ENCODE results near the gene DGLUCY.

DGLUCY gene

DNA sequence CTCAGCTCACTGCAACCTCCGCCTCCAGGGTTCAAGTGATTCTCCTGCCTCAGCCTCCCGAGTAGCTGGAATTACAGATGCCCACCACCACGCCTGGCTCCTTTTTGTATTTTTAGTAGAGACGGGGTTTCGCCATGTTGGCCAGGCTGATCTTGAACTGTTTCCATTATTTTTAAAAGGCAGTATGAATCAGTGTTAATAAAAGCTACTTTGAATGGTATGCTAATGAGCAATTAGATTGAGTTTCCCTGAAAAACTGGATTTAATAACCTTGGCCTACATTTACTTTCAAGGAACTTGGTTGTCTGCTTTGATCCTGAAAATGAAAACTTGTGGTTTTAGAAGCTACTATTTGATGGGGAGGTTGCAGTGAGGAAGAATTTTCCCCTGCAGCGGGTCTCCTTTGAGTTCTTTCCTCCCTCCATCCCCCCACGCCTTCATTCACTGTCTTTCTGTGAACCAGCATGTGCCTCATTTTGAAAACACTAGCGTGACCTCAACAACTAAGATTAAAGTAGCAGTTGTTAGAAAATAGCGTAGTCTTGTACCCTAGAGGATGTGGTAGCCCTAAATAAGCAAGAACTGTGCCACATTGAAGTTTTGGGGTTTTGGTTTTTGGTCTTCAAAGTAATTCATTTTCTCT lies 35.7 kb upstream of the DGLUCY start:
- CTCF ChIA-PET, result no interaction called here
- no peak for TF ChIP-seq ZNF335 (tag by site-specific recombination; conservative IDR thresholded peaks at IDR 0.05)
- TF ChIP-seq, protein P1, sequence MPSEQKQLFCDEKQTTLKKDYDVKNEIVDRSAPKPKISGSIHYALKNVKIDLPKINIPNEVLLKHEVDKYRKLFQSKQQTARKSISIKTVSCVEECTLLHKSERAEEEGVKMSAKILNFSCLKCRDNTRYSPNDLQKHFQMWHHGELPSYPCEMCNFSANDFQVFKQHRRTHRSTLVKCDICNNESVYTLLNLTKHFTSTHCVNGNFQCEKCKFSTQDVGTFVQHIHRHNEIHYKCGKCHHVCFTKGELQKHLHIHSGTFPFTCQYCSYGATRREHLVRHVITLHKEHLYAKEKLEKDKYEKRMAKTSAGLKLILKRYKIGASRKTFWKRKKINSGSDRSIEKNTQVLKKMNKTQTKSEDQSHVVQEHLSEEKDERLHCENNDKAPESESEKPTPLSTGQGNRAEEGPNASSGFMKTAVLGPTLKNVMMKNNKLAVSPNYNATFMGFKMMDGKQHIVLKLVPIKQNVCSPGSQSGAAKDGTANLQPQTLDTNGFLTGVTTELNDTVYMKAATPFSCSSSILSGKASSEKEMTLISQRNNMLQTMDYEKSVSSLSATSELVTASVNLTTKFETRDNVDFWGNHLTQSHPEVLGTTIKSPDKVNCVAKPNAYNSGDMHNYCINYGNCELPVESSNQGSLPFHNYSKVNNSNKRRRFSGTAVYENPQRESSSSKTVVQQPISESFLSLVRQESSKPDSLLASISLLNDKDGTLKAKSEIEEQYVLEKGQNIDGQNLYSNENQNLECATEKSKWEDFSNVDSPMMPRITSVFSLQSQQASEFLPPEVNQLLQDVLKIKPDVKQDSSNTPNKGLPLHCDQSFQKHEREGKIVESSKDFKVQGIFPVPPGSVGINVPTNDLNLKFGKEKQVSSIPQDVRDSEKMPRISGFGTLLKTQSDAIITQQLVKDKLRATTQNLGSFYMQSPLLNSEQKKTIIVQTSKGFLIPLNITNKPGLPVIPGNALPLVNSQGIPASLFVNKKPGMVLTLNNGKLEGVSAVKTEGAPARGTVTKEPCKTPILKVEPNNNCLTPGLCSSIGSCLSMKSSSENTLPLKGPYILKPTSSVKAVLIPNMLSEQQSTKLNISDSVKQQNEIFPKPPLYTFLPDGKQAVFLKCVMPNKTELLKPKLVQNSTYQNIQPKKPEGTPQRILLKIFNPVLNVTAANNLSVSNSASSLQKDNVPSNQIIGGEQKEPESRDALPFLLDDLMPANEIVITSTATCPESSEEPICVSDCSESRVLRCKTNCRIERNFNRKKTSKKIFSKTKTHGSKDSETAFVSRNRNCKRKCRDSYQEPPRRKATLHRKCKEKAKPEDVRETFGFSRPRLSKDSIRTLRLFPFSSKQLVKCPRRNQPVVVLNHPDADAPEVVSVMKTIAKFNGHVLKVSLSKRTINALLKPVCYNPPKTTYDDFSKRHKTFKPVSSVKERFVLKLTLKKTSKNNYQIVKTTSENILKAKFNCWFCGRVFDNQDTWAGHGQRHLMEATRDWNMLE (tag by site-specific recombination; conservative IDR thresholded peaks at IDR 0.05; ENCODE audit: low read depth), result no peak
- no peak for TF ChIP-seq ZNF626 (tag by site-specific recombination; IDR thresholded peaks at IDR 0.05)
- H3K36me3 ChIP-seq (ENCODE audit: control insufficient read depth in 2 of 2, insufficient read depth in 1 of 2, low read length in 2 of 2), result no peaks in the 10 kb centered on the region
- no peak overlapping the region for H3K27ac ChIP-seq (ENCODE audit: extremely low read depth, low read depth, low read length)
- no peak overlapping the region for H3K4me3 ChIP-seq (ENCODE audit: low read depth, low read length)
- no peaks in the 10 kb centered on the region for H3K9me3 ChIP-seq (ENCODE audit: control insufficient read depth, insufficient read depth, low read depth, low read length)
- POLR2A ChIA-PET, result no interaction called here
- H3K4me1 ChIP-seq (ENCODE audit: control insufficient read depth, insufficient read depth, low read length), result no peaks in the 10 kb centered on the region

DNA sequence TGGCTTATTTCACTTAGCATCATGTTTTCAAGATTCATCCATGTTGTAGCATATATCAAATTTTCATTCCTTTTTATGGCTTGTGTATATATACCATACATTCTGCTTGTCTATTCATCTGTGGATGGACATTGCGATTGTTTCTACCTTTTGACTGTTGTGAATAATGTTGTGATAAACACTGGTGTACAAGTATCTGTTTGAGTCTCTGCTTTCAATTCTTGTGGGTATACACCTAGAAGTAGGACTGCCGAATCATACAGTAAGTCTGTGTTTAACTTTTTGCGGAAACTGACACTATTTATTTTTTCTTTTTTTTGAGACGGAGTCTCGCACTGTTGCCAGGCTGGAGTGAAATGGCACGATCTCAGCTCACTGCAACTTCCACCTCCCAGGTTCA lies 33.8 kb upstream of the DGLUCY start:
- H3K4me3 ChIP-seq (ENCODE audit: low read depth, low read length), result no peak overlapping the region
- no peaks in the 10 kb centered on the region for H3K4me1 ChIP-seq (ENCODE audit: control insufficient read depth, insufficient read depth, low read length)
- ChIA-PET POLR2A (no interaction called here), CTCF (interaction anchor here (0.6 kb wide), 1 partner anchor 46 kb away, joined by 3 read pairs; no protein-coding TSS in a partner anchor)
- H3K9me3 ChIP-seq (ENCODE audit: control insufficient read depth, insufficient read depth, low read depth, low read length), result no peaks in the 10 kb centered on the region
- H3K36me3 ChIP-seq (ENCODE audit: control insufficient read depth in 2 of 2, insufficient read depth in 1 of 2, low read length in 2 of 2), result no peaks in the 10 kb centered on the region
- no peak for TF ChIP-seq ZNF510 (tag by site-specific recombination; IDR thresholded peaks at IDR 0.05; ENCODE audit: insufficient replicate concordance)
- no peak for TF ChIP-seq ZNF416 (tag by site-specific recombination; IDR thresholded peaks at IDR 0.05)
- no peak for TF ChIP-seq ZNF274 (IDR thresholded peaks at IDR 0.05; ENCODE audit: low read length)
- no peak for TF ChIP-seq ZNF274 (tag by site-specific recombination; IDR thresholded peaks at IDR 0.05; ENCODE audit: borderline replicate concordance)
- TF ChIP-seq MYNN (tag by site-specific recombination; IDR thresholded peaks at IDR 0.05; ENCODE audit: borderline replicate concordance), result no peak
- TF ChIP-seq REPIN1 (tag by site-specific recombination; IDR thresholded peaks at IDR 0.05; ENCODE audit: low read depth), result no peak
- TF ChIP-seq ZNF2 (tag by site-specific recombination; IDR thresholded peaks at IDR 0.05), result no peak
- TF ChIP-seq, protein P2, sequence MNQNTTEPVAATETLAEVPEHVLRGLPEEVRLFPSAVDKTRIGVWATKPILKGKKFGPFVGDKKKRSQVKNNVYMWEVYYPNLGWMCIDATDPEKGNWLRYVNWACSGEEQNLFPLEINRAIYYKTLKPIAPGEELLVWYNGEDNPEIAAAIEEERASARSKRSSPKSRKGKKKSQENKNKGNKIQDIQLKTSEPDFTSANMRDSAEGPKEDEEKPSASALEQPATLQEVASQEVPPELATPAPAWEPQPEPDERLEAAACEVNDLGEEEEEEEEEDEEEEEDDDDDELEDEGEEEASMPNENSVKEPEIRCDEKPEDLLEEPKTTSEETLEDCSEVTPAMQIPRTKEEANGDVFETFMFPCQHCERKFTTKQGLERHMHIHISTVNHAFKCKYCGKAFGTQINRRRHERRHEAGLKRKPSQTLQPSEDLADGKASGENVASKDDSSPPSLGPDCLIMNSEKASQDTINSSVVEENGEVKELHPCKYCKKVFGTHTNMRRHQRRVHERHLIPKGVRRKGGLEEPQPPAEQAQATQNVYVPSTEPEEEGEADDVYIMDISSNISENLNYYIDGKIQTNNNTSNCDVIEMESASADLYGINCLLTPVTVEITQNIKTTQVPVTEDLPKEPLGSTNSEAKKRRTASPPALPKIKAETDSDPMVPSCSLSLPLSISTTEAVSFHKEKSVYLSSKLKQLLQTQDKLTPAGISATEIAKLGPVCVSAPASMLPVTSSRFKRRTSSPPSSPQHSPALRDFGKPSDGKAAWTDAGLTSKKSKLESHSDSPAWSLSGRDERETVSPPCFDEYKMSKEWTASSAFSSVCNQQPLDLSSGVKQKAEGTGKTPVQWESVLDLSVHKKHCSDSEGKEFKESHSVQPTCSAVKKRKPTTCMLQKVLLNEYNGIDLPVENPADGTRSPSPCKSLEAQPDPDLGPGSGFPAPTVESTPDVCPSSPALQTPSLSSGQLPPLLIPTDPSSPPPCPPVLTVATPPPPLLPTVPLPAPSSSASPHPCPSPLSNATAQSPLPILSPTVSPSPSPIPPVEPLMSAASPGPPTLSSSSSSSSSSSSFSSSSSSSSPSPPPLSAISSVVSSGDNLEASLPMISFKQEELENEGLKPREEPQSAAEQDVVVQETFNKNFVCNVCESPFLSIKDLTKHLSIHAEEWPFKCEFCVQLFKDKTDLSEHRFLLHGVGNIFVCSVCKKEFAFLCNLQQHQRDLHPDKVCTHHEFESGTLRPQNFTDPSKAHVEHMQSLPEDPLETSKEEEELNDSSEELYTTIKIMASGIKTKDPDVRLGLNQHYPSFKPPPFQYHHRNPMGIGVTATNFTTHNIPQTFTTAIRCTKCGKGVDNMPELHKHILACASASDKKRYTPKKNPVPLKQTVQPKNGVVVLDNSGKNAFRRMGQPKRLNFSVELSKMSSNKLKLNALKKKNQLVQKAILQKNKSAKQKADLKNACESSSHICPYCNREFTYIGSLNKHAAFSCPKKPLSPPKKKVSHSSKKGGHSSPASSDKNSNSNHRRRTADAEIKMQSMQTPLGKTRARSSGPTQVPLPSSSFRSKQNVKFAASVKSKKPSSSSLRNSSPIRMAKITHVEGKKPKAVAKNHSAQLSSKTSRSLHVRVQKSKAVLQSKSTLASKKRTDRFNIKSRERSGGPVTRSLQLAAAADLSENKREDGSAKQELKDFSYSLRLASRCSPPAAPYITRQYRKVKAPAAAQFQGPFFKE (tag by site-specific recombination; IDR thresholded peaks at IDR 0.05; ENCODE audit: borderline replicate concordance), result no peak
- no peak for TF ChIP-seq ZNF777 (tag by site-specific recombination; IDR thresholded peaks at IDR 0.05; ENCODE audit: borderline replicate concordance)
- no peak for TF ChIP-seq ZNF654 (tag by site-specific recombination; IDR thresholded peaks at IDR 0.05; ENCODE audit: low read depth)
- TF ChIP-seq, protein P3, sequence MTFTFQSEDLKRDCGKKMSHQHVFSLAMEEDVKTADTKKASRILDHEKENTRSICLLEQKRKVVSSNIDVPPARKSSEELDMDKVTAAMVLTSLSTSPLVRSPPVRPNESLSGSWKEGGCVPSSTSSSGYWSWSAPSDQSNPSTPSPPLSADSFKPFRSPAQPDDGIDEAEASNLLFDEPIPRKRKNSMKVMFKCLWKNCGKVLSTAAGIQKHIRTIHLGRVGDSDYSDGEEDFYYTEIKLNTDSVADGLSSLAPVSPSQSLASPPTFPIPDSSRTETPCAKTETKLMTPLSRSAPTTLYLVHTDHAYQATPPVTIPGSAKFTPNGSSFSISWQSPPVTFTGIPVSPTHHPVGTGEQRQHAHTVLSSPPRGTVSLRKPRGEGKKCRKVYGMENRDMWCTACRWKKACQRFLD (tag by site-specific recombination; IDR thresholded peaks at IDR 0.05), result no peak
- TF ChIP-seq, protein P4, sequence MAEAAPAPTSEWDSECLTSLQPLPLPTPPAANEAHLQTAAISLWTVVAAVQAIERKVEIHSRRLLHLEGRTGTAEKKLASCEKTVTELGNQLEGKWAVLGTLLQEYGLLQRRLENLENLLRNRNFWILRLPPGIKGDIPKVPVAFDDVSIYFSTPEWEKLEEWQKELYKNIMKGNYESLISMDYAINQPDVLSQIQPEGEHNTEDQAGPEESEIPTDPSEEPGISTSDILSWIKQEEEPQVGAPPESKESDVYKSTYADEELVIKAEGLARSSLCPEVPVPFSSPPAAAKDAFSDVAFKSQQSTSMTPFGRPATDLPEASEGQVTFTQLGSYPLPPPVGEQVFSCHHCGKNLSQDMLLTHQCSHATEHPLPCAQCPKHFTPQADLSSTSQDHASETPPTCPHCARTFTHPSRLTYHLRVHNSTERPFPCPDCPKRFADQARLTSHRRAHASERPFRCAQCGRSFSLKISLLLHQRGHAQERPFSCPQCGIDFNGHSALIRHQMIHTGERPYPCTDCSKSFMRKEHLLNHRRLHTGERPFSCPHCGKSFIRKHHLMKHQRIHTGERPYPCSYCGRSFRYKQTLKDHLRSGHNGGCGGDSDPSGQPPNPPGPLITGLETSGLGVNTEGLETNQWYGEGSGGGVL (tag by site-specific recombination; IDR thresholded peaks at IDR 0.05), result no peak
- H3K27ac ChIP-seq (ENCODE audit: extremely low read depth, low read depth, low read length), result no peak overlapping the region
